IMR-90 (cell line): Measurements from ENCODE around the gene PSEN2. TPM values are rescaled to one million over a fixed set of nuclear protein-coding genes. Genes with fewer than 3 reads are reported as not detected.

Source experiments
- ATAC-seq: fragments of 200-7000 bp; cut with Tn5 transposase; 2 replicates; pipeline ENCODE4 v1.9.1; 2020; ENCODE audit warnings: low read depth, mild to moderate bottlenecking, moderate library complexity
- BruUV-seq: library from RNA; stranded (reverse); fragments of 400-500 nt; replicated peaks from 2 replicates; lab custom pipeline; 2021; lab: Mats Ljungman, UMichigan
- CTCF ChIA-PET: fragments of 300-600 bp; formaldehyde crosslinking; extraction: SDS; loops from one replicate; lab custom pipeline; 2021; ENCODE audit warnings: antibody characterized with exemption; lab: Yijun Ruan, JAX
- POLR2A ChIA-PET: fragments of 300-600 bp; sonication (Branson Sonifier 250); formaldehyde crosslinking; loops from one replicate; lab custom pipeline; 2022; ENCODE audit warnings: antibody characterized with exemption; ENCODE audit not compliant: unreplicated experiment; lab: Charles Lee
- DNase-seq: peaks from one replicate; pipeline ENCODE4 v3.0.0; 2013
- H2AFZ ChIP-seq: replicated peaks from 2 replicates; pipeline ENCODE3; 2013; ENCODE audit warnings: low read length, mild to moderate bottlenecking; ENCODE audit not compliant: poor library complexity
- H2AK5ac ChIP-seq: 2 replicates; pipeline ENCODE4 v1.6.1; 2013; ENCODE audit warnings: low read depth, low read length, inconsistent platforms
- H2AK9ac ChIP-seq: replicated peaks from 2 replicates; pipeline ENCODE3; 2013; ENCODE audit warnings: mild to moderate bottlenecking, low read depth, low read length, moderate library complexity; ENCODE audit not compliant: poor library complexity
- H2BK120ac ChIP-seq: 2 replicates; pipeline ENCODE4 v1.6.1; 2013; ENCODE audit warnings: low read depth, low read length, inconsistent platforms
- H2BK15ac ChIP-seq: 3 replicates; pipeline ENCODE4 v1.6.1; 2013; ENCODE audit warnings: low read depth, low read length, inconsistent platforms
- H2BK20ac ChIP-seq: 2 replicates; pipeline ENCODE4 v1.6.1; 2013; ENCODE audit warnings: low read depth, mild to moderate bottlenecking, inconsistent platforms, low read length, moderate library complexity
- H2BK5ac ChIP-seq: 2 replicates; pipeline ENCODE4 v1.6.1; 2013; ENCODE audit warnings: mild to moderate bottlenecking, low read depth, low read length, inconsistent platforms; ENCODE audit not compliant: poor library complexity, severe bottlenecking
- H3K14ac ChIP-seq: replicated peaks from 2 replicates; pipeline ENCODE4 v1.6.1; 2013; ENCODE audit warnings: low read depth, low read length, inconsistent platforms
- H3K18ac ChIP-seq: 2 replicates; pipeline ENCODE4 v1.6.1; 2013; ENCODE audit warnings: low read depth, low read length, control low read depth
- H3K23ac ChIP-seq: 2 replicates; pipeline ENCODE4 v1.6.1; 2013; ENCODE audit warnings: low read depth, low read length, inconsistent platforms
- H3K27ac ChIP-seq: 2 replicates; pipeline ENCODE4 v1.5.1; 2013; ENCODE audit warnings: mild to moderate bottlenecking, control low read depth, low read length; ENCODE audit not compliant: insufficient read depth
- H3K27me3 ChIP-seq: 2 replicates; pipeline ENCODE4 v1.6.1; 2013; ENCODE audit warnings: low read length; ENCODE audit not compliant: control insufficient read depth, insufficient read depth
- H3K36me3 ChIP-seq: 2 replicates; pipeline ENCODE4 v1.6.1; 2013; ENCODE audit warnings: low read length, mixed read lengths; ENCODE audit not compliant: control insufficient read depth, insufficient read depth
- H3K4ac ChIP-seq: 2 replicates; pipeline ENCODE4 v1.6.1; 2013; ENCODE audit warnings: low read depth, low read length, inconsistent platforms
- H3K4me1 ChIP-seq: 2 replicates; pipeline ENCODE4 v1.6.1; 2013; ENCODE audit warnings: low read length, mixed read lengths; ENCODE audit not compliant: control insufficient read depth, insufficient read depth
- H3K4me2 ChIP-seq: 2 replicates; pipeline ENCODE4 v1.6.1; 2013; ENCODE audit warnings: low read depth, mild to moderate bottlenecking, control low read depth, low read length, moderate library complexity
- H3K4me3 ChIP-seq: 2 replicates; pipeline ENCODE4 v1.5.1; 2013; ENCODE audit warnings: low read depth, mild to moderate bottlenecking, control low read depth, low read length, moderate library complexity; ENCODE audit not compliant: insufficient read depth
- H3K56ac ChIP-seq: 2 replicates; pipeline ENCODE4 v1.6.1; 2013; ENCODE audit warnings: low read length, inconsistent platforms; ENCODE audit not compliant: insufficient read depth; ENCODE audit errors: extremely low read depth
- H3K79me1 ChIP-seq, 2 experiments: 2 replicates each; pipeline ENCODE4 v1.6.1; 2013; ENCODE audit warnings: low read length in 2 of 2, inconsistent platforms in 1 of 2, low read depth in 1 of 2
- H3K9ac ChIP-seq: 2 replicates; pipeline ENCODE4 v1.6.1; 2013; ENCODE audit warnings: low read depth, low read length, control low read depth
- H3K9me1 ChIP-seq: 2 replicates; pipeline ENCODE4 v1.6.1; 2013; ENCODE audit warnings: low read length, inconsistent platforms; ENCODE audit not compliant: insufficient read depth
- H3K9me3 ChIP-seq: 2 replicates; pipeline ENCODE4 v1.6.1; 2013; ENCODE audit warnings: low read length; ENCODE audit not compliant: control insufficient read depth, insufficient read depth
- H4K20me1 ChIP-seq: 2 replicates; pipeline ENCODE4 v1.6.1; 2013; ENCODE audit warnings: low read length, inconsistent platforms; ENCODE audit not compliant: insufficient read depth
- H4K5ac ChIP-seq: 2 replicates; pipeline ENCODE4 v1.6.1; 2013; ENCODE audit warnings: mild to moderate bottlenecking, low read depth, low read length, control low read depth
- H4K8ac ChIP-seq, 2 experiments: 2 replicates each; pipeline ENCODE4 v1.6.1; 2013; ENCODE audit warnings: low read depth in 2 of 2, low read length in 2 of 2, control low read depth in 1 of 2, inconsistent platforms in 1 of 2
- H4K91ac ChIP-seq: 2 replicates; pipeline ENCODE4 v1.6.1; 2013; ENCODE audit warnings: low read depth, low read length, inconsistent platforms; ENCODE audit not compliant: insufficient read depth
- ELK1 ChIP-seq: fragments of 150-350 bp; IDR thresholded peaks from 2 replicates; pipeline ENCODE4 v1.6.1; 2016; ENCODE audit warnings: low read depth, mild to moderate bottlenecking, low read length, moderate library complexity, borderline replicate concordance
- WGBS, 2 experiments: methylation state at CpG; one replicate each; pipeline versions ENCODE4 v1.1.5 to v1.1.7; 2013; ENCODE audit warnings: missing lambda C conversion rate in 2 of 2; ENCODE audit not compliant: insufficient read length in 1 of 2; ENCODE audit errors: extremely low coverage in 2 of 2; 5-methylcytosine and 5-hydroxymethylcytosine counted together
- dilution Hi-C: fragments of 300-500 bp; cut with HindIII; formaldehyde crosslinking; loops from one replicate; pipeline ENCODE4 v1.14.3; 2018; ENCODE audit warnings: low sequenced_read_pairs; ENCODE audit not compliant: unreplicated experiment
- in situ Hi-C: fragments of 300-500 bp; cut with MboI; formaldehyde crosslinking; loops from 3 replicates; pipeline ENCODE4 v1.14.3; 2019; ENCODE audit warnings: low sequenced_read_pairs, inconsistent platforms, mixed read lengths
- intact Hi-C: fragments of 100-400 bp; cut with micrococcal nuclease; formaldehyde crosslinking; loops from 2 replicates; pipeline ENCODE4 v1.10.0; 2022
- polyA plus RNA-seq, 3 experiments: library from polyadenylated mRNA; depleted of rRNA; stranded (reverse); fragments of >200 nt; gene quantifications; 2 replicates each; pipeline ENCODE4 v1.2.3, GENCODE V29; 2012; ENCODE audit warnings: low replicate concordance in 1 of 3
- total RNA-seq: library from RNA; depleted of rRNA; stranded (reverse); fragments of >200 nt; gene quantifications from 2 replicates; pipeline ENCODE4 v1.2.3, GENCODE V29; 2012

The PSEN2 gene
- total and polyA plus RNA-seq, 2 of the 4 experiments (the other 2 are of a cell fraction): 15.0 to 24.4 TPM

GRCh38 chr1:226908913-226909312 is 38.5 kb downstream of the PSEN2 start:
- CTCF ChIA-PET: no interaction called here
- BruUV-seq: no TSS peak
- no peak overlapping the region for H3K14ac ChIP-seq

More at GRCh38 chr1:226908913-226909312, 38.5 kb downstream of the PSEN2 start:
- H2BK5ac ChIP-seq: no peak overlapping the region
- H4K5ac ChIP-seq: no peak overlapping the region
- H3K4ac ChIP-seq: no peak overlapping the region
- no peaks in the 10 kb centered on the region for H3K9me3 ChIP-seq
- H3K79me1 ChIP-seq: no peaks in the 10 kb centered on the region
- H3K56ac ChIP-seq: no peak overlapping the region
- H3K23ac ChIP-seq: no peak overlapping the region
- H3K4me1 ChIP-seq: peaks cover 4% of the 10 kb centered on the region; the same call in 1 of the 2 replicates
- H3K4me3 ChIP-seq: no peak overlapping the region
- H3K9me1 ChIP-seq: peaks cover 4% of the 10 kb centered on the region; the same call in 1 of the 2 replicates
- no peak overlapping the region for H4K91ac ChIP-seq
- no peak overlapping the region for H2AK9ac ChIP-seq
- no peak overlapping the region for H3K4me2 ChIP-seq
- H2AK5ac ChIP-seq: no peak overlapping the region
- POLR2A ChIA-PET: no interaction called here
- H4K20me1 ChIP-seq: no peaks in the 10 kb centered on the region
- dilution Hi-C loops (no loop called here), in situ Hi-C loops (no loop called here), intact Hi-C loops (loop anchor here (10.0 kb wide), 1 partner anchor 56 kb away; no protein-coding TSS in a partner anchor)
- no peak overlapping the region for H2BK20ac ChIP-seq
- no peak overlapping the region for H3K18ac ChIP-seq
- DNase-seq: no peak
- H3K36me3 ChIP-seq: no peaks in the 10 kb centered on the region
- ATAC-seq: no peak; the same call in 1 of the 2 replicates
- no peak overlapping the region for H3K9ac ChIP-seq
- WGBS, 2 experiments: no CpG with 5 or more reads among the region's 1 CpG
- no peak overlapping the region for H2BK15ac ChIP-seq
- no peaks in the 10 kb centered on the region for H3K27me3 ChIP-seq
- no peak overlapping the region for H4K8ac ChIP-seq
- H2AFZ ChIP-seq: no peak overlapping the region
- no peak overlapping the region for H2BK120ac ChIP-seq
- no peak for TF ChIP-seq ELK1
- H3K27ac ChIP-seq: no peak overlapping the region
